Right lobe of liver (tissue), 4 donors: ENCODE measurements around the gene KCNK3.

ENCODE experiments used
- POLR2A ChIP-seq: fragments of 450-650 bp; IDR thresholded peaks from one replicate; pipeline ENCODE4 v1.6.1; 2017; ENCODE audit warnings: antibody characterized with exemption, mild to moderate bottlenecking
- TF ChIP-seq, protein P1 (sequence below), 4 donors: fragments of 200-600 bp in 3 of 4; fragments of 450-650 bp in 1 of 4; IDR thresholded peaks; one replicate each; pipeline versions ENCODE4 v1.5.1 to v1.8.0; 2016 to 2022; ENCODE audit warnings: antibody characterized with exemption in 4 of 4, mild to moderate bottlenecking in 2 of 4
- donor health status: DM: no; HTN: no; CAD: no.
- donor health status: DM: no; HTN: no; CAD: no.
- donor health status: DM: no; HTN: yes; CAD: no.

- TF ChIP-seq, protein P1, sequence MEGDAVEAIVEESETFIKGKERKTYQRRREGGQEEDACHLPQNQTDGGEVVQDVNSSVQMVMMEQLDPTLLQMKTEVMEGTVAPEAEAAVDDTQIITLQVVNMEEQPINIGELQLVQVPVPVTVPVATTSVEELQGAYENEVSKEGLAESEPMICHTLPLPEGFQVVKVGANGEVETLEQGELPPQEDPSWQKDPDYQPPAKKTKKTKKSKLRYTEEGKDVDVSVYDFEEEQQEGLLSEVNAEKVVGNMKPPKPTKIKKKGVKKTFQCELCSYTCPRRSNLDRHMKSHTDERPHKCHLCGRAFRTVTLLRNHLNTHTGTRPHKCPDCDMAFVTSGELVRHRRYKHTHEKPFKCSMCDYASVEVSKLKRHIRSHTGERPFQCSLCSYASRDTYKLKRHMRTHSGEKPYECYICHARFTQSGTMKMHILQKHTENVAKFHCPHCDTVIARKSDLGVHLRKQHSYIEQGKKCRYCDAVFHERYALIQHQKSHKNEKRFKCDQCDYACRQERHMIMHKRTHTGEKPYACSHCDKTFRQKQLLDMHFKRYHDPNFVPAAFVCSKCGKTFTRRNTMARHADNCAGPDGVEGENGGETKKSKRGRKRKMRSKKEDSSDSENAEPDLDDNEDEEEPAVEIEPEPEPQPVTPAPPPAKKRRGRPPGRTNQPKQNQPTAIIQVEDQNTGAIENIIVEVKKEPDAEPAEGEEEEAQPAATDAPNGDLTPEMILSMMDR (IDR thresholded peaks at IDR 0.05) = no peak
- TF ChIP-seq POLR2A = no peak
Observed at GRCh38 chr2:26709323-26710110, 17.0 kb downstream of the KCNK3 start.
